ENCODE results near the gene CEP41. TPM values are rescaled to one million over a fixed set of nuclear protein-coding genes. Genes with fewer than 3 reads are reported as not detected.

Gene CEP41
- total RNA-seq, 1 experiment from 2014 or later = 14.0 TPM

DNA sequence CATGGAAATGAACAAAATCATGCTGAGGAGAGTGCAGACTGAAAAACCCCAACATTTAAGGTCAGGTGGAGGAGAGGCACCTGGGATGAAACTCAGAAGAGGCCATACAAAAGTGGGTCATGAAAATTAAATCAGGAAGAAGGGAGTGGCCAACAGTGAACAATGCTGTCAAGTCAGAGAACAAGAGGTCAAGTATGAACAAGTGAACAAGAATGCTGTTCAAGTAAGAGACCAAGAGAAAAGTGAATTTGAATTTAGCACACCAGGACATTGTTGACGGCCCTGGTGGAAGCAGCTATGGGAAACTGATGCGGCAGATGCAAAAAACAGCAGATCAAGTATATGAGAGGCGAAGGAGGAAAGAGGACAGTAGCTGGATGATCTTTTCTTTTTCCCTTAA is 7.9 kb downstream of the CEP41 start:
- POLR2A ChIA-PET = interaction anchor here (0.6 to 0.7 kb wide), 2 partner anchors 161 to 1692 kb away, joined by 3 read pairs; no protein-coding TSS in a partner anchor

GRCh38 chr7:130430841-130431666 is 9.8 kb downstream of the CEP41 start:
- intact Hi-C loops (cut with micrococcal nuclease) = no loop called here

More for the DNA sequence above, 7.9 kb downstream of the CEP41 start:
- BruUV-seq (replicated peaks) = no TSS peak
- intact Hi-C loops (cut with micrococcal nuclease) = no loop called here
- TF ChIP-seq CTCF (IDR thresholded peaks at IDR 0.05; ENCODE audit: unreplicated experiment) = no peak
- H3K4me3 Mint-ChIP-seq (ENCODE audit: unreplicated experiment) = no peak overlapping the region
- H3K27me3 Mint-ChIP-seq (ENCODE audit: insufficient read depth, unreplicated experiment) = no peaks in the 10 kb centered on the region
- CTCF ChIA-PET = interaction anchor here (0.6 kb wide), 1 partner anchor 371 kb away, joined by 5 read pairs; no protein-coding TSS in a partner anchor
- peak; percentile 9 for DNase-seq (ENCODE audit: unreplicated experiment)
- no peaks in the 10 kb centered on the region for H3K4me1 Mint-ChIP-seq (ENCODE audit: insufficient read depth, unreplicated experiment)
- no peaks in the 10 kb centered on the region for H3K9me3 Mint-ChIP-seq (ENCODE audit: unreplicated experiment)
- H3K27ac Mint-ChIP-seq (ENCODE audit: low read depth, unreplicated experiment) = no peak overlapping the region
- H3K36me3 Mint-ChIP-seq (ENCODE audit: insufficient read depth, unreplicated experiment) = peaks cover 10% of the 10 kb centered on the region

GRCh38 chr7:130430115-130430514 is 10.7 kb downstream of the CEP41 start:
- ChIA-PET CTCF (interaction anchor here (0.5 kb wide), 1 partner anchor 71 kb away, joined by 3 read pairs; no protein-coding TSS in a partner anchor), POLR2A (interaction anchor here (0.6 to 0.9 kb wide), 2 partner anchors 360 to 379 kb away, joined by 3 read pairs; partner anchors contain the start of genes KLHDC10 and ZC3HC1)
- no peak overlapping the region for H3K27ac Mint-ChIP-seq (ENCODE audit: low read depth, unreplicated experiment)
- BruUV-seq (replicated peaks) = no TSS peak
- intact Hi-C loops (cut with micrococcal nuclease) = no loop called here
- H3K4me3 Mint-ChIP-seq (ENCODE audit: unreplicated experiment) = no peak overlapping the region
- H3K36me3 Mint-ChIP-seq (ENCODE audit: insufficient read depth, unreplicated experiment) = peaks cover 10% of the 10 kb centered on the region
- no peaks in the 10 kb centered on the region for H3K4me1 Mint-ChIP-seq (ENCODE audit: insufficient read depth, unreplicated experiment)
- no peak for TF ChIP-seq CTCF (IDR thresholded peaks at IDR 0.05; ENCODE audit: unreplicated experiment)
- H3K9me3 Mint-ChIP-seq (ENCODE audit: unreplicated experiment) = no peaks in the 10 kb centered on the region
- no peaks in the 10 kb centered on the region for H3K27me3 Mint-ChIP-seq (ENCODE audit: insufficient read depth, unreplicated experiment)
- no peak for DNase-seq (ENCODE audit: unreplicated experiment)

More at GRCh38 chr7:130430841-130431666, 9.8 kb downstream of the CEP41 start:
- ChIA-PET CTCF (interaction anchor here (0.7 kb wide), 1 partner anchor 68 kb away, joined by 5 read pairs; no protein-coding TSS in a partner anchor), POLR2A (interaction anchor here (0.6 to 0.9 kb wide), 3 partner anchors 49 to 380 kb away, joined by 3 read pairs; partner anchors contain the start of genes KLHDC10 and ZC3HC1)
- no peak overlapping the region for H3K4me3 Mint-ChIP-seq (ENCODE audit: unreplicated experiment)
- H3K36me3 Mint-ChIP-seq (ENCODE audit: insufficient read depth, unreplicated experiment) = peaks cover 10% of the 10 kb centered on the region
- no peak overlapping the region for H3K27ac Mint-ChIP-seq (ENCODE audit: low read depth, unreplicated experiment)
- TF ChIP-seq CTCF (IDR thresholded peaks at IDR 0.05; ENCODE audit: unreplicated experiment) = no peak
- H3K27me3 Mint-ChIP-seq (ENCODE audit: insufficient read depth, unreplicated experiment) = no peaks in the 10 kb centered on the region
- peak; percentile 4 for DNase-seq (ENCODE audit: unreplicated experiment)
- no peaks in the 10 kb centered on the region for H3K4me1 Mint-ChIP-seq (ENCODE audit: insufficient read depth, unreplicated experiment)
- H3K9me3 Mint-ChIP-seq (ENCODE audit: unreplicated experiment) = no peaks in the 10 kb centered on the region
- no TSS peak for BruUV-seq (replicated peaks)

DNA sequence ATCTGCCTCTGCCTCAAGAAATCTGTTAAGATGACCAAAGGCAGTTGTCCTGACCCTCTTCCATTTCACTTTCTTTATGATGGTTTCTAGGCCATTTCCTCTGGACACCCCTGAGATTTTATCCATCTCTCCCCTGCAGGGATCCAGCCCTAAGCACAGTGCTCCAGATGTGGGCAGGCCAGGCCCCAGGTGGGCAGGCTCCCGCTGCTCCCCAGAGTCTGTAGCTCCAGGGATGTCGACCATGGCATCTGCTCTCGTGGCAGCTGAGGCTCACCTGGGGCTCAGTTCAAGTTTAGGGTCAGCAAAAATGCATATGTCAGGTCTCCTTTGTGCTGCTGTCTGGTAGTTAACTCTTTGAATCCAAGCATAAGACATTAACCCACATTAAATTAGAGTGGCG is 11.8 kb downstream of the CEP41 start:
- Mint-ChIP-seq H3K4me3 (ENCODE audit: unreplicated experiment) (no peak overlapping the region), H3K27ac (ENCODE audit: low read depth, unreplicated experiment) (no peak overlapping the region), H3K36me3 (ENCODE audit: insufficient read depth, unreplicated experiment) (peaks cover 10% of the 10 kb centered on the region), H3K4me1 (ENCODE audit: insufficient read depth, unreplicated experiment) (no peaks in the 10 kb centered on the region), H3K27me3 (ENCODE audit: insufficient read depth, unreplicated experiment) (no peaks in the 10 kb centered on the region), H3K9me3 (ENCODE audit: unreplicated experiment) (no peaks in the 10 kb centered on the region)
- no peak for DNase-seq (ENCODE audit: unreplicated experiment)
- TF ChIP-seq CTCF (IDR thresholded peaks at IDR 0.05; ENCODE audit: unreplicated experiment) = no peak
- BruUV-seq (replicated peaks) = no TSS peak
- POLR2A ChIA-PET = interaction anchor here (3.3 kb wide), 1 partner anchor 12 kb away, joined by 10 read pairs; the partner anchor contains the start of gene CEP41
- intact Hi-C loops (cut with micrococcal nuclease) = no loop called here
- CTCF ChIA-PET = no interaction called here

Measured in MCF 10A (cell line).